GM12878 (cell line): ENCODE data around the gene PPP1R1B. TPM values are rescaled to one million over a fixed set of nuclear protein-coding genes. Genes with fewer than 3 reads are reported as not detected.

Source experiments
- ATAC-seq: fragments of 200-7000 bp; cut with Tn5 transposase; 3 replicates; pipeline ENCODE4 v1.9.1; 2020; ENCODE audit warnings: mild to moderate bottlenecking, moderate library complexity
- BruUV-seq: library from RNA; stranded (reverse); fragments of 400-500 nt; replicated peaks from 2 replicates; lab custom pipeline; 2021; lab: Mats Ljungman, UMichigan
- CTCF ChIA-PET: fragments of 300-600 bp; sonication (Branson Sonifier 250); formaldehyde crosslinking; extraction: SDS; loops from one replicate; lab custom pipeline; 2021; ENCODE audit warnings: inconsistent platforms; lab: Yijun Ruan, JAX
- POLR2A ChIA-PET: fragments of 350-600 bp; formaldehyde crosslinking; extraction: SDS; loops from one replicate; lab custom pipeline; 2021; ENCODE audit warnings: inconsistent platforms; lab: Charles Lee
- RAD21 ChIA-PET: fragments of 300-600 bp; sonication (Branson Sonifier 250); formaldehyde crosslinking; loops from one replicate; lab custom pipeline; 2023; ENCODE audit warnings: antibody characterized with exemption; ENCODE audit not compliant: unreplicated experiment; lab: Charles Lee
- SMC1A ChIA-PET: fragments of 300-600 bp; sonication (Branson Sonifier 250); formaldehyde crosslinking; loops from one replicate; lab custom pipeline; 2023; ENCODE audit not compliant: unreplicated experiment, uncharacterized antibody; lab: Charles Lee
- DNase-seq: peaks from one replicate; pipeline ENCODE4 v3.0.0-alpha.2; 2011; ENCODE audit warnings: low read depth, low spot score
- FAIRE-seq: peaks from 3 replicates; lab custom pipeline; 2011; peaks lifted over from hg19 to GRCh38; lab: Jason Lieb, UNC
- H2AFZ ChIP-seq: 2 replicates; pipeline ENCODE4 v1.6.0; 2011; ENCODE audit warnings: low read depth, low read length, control low read depth; ENCODE audit not compliant: control insufficient read depth
- H3K27ac ChIP-seq: 2 replicates; pipeline ENCODE4 v1.5.1; 2011; ENCODE audit warnings: control low read depth; ENCODE audit not compliant: control insufficient read depth, insufficient read depth
- H3K27me3 ChIP-seq, 2 experiments: replicated peaks in 1 of 2; 2 replicates each; pipeline versions ENCODE4 v1.6.0 to v1.6.1; 2011; ENCODE audit warnings: low read length in 1 of 2; ENCODE audit not compliant: control insufficient read depth in 2 of 2, insufficient read depth in 2 of 2
- H3K36me3 ChIP-seq, 2 experiments: 2 replicates each; pipeline ENCODE4 v1.5.1; 2011; ENCODE audit warnings: low read length in 1 of 2; ENCODE audit not compliant: control insufficient read depth in 2 of 2, insufficient read depth in 2 of 2
- H3K4me1 ChIP-seq: 2 replicates; pipeline ENCODE4 v1.6.1; 2011; ENCODE audit warnings: mild to moderate bottlenecking, low read length, moderate library complexity, mixed read lengths; ENCODE audit not compliant: control insufficient read depth, insufficient read depth
- H3K4me2 ChIP-seq: 2 replicates; pipeline ENCODE4 v1.6.0; 2011; ENCODE audit warnings: control low read depth; ENCODE audit not compliant: control insufficient read depth, insufficient read depth
- H3K4me3 ChIP-seq: fragments of 200-600 bp; sonication (generic); 2 replicates; pipeline ENCODE4 v1.5.1; 2016
- H3K79me2 ChIP-seq: 2 replicates; pipeline ENCODE4 v1.6.0; 2011; ENCODE audit warnings: low read length; ENCODE audit not compliant: control insufficient read depth, insufficient read depth
- H3K9ac ChIP-seq: 2 replicates; pipeline ENCODE4 v1.8.0; 2011; ENCODE audit warnings: low read length, control low read depth, mixed read lengths; ENCODE audit not compliant: control insufficient read depth, insufficient read depth
- H3K9me3 ChIP-seq: replicated peaks from 3 replicates; pipeline ENCODE4 v1.5.1; 2011; ENCODE audit warnings: mild to moderate bottlenecking, low read length; ENCODE audit not compliant: control insufficient read depth, insufficient read depth
- H4K20me1 ChIP-seq: 2 replicates; pipeline ENCODE4 v1.6.0; 2011; ENCODE audit not compliant: control insufficient read depth, insufficient read depth
- ASH2L ChIP-seq: fragments of 300-600, 200-600 bp; sonication (generic); IDR thresholded peaks from 2 replicates; pipeline ENCODE4 v1.6.1; 2017; ENCODE audit warnings: low read depth, mild to moderate bottlenecking, borderline replicate concordance
- ATF2 ChIP-seq: IDR thresholded peaks from 2 replicates; pipeline ENCODE4 v1.6.1; 2012; ENCODE audit warnings: low read length, inconsistent platforms
- EED ChIP-seq: sonication (generic); IDR thresholded peaks from 2 replicates; pipeline ENCODE4 v1.6.1; 2016; ENCODE audit warnings: antibody characterized with exemption, low read depth
- HDGF ChIP-seq: fragments of 450-650 bp; IDR thresholded peaks from 2 replicates; pipeline ENCODE4 v1.6.1; 2016; ENCODE audit warnings: antibody characterized with exemption
- MLLT1 ChIP-seq: fragments of 450-650 bp; IDR thresholded peaks from 2 replicates; pipeline ENCODE4 v1.6.1; 2016; ENCODE audit warnings: mild to moderate bottlenecking
- MTA3 ChIP-seq: IDR thresholded peaks from 2 replicates; pipeline ENCODE4 v1.6.1; 2012; ENCODE audit warnings: low read length, inconsistent platforms, borderline replicate concordance
- RAD21 ChIP-seq: IDR thresholded peaks from 2 replicates; pipeline ENCODE4 v1.6.1; 2011; ENCODE audit warnings: mild to moderate bottlenecking, low read depth, low read length, moderate library complexity; ENCODE audit not compliant: insufficient read depth
- RB1 ChIP-seq: fragments of 450-650 bp; formaldehyde crosslinking; IDR thresholded peaks from 2 replicates; pipeline ENCODE4 v1.6.1; 2017; ENCODE audit warnings: mild to moderate bottlenecking, borderline replicate concordance
- RBBP5 ChIP-seq: fragments of 200-600 bp; sonication (generic); conservative IDR thresholded peaks from 2 replicates; pipeline ENCODE4 v1.6.1; 2016
- RELB ChIP-seq: fragments of 450-650 bp; IDR thresholded peaks from 2 replicates; pipeline ENCODE4 v1.6.1; 2017; ENCODE audit warnings: low read depth, mild to moderate bottlenecking, moderate library complexity
- RUNX3 ChIP-seq: IDR thresholded peaks from 2 replicates; pipeline ENCODE4 v1.6.1; 2012; ENCODE audit warnings: low read length, inconsistent platforms
- SKIL ChIP-seq: fragments of 450-650 bp; IDR thresholded peaks from 2 replicates; pipeline ENCODE4 v1.6.1; 2017; ENCODE audit warnings: mild to moderate bottlenecking, low read depth, inconsistent platforms; ENCODE audit not compliant: poor library complexity, severe bottlenecking
- ZZZ3 ChIP-seq: IDR thresholded peaks from 2 replicates; pipeline ENCODE4 v1.6.1; 2011; ENCODE audit warnings: low read depth; ENCODE audit not compliant: control insufficient read depth, insufficient read length
- WGBS: methylation state at CpG from one replicate; pipeline ENCODE4 v1.1.6; 2016; ENCODE audit warnings: low lambda C conversion rate; ENCODE audit not compliant: insufficient replicate concordance, insufficient coverage; ENCODE audit errors: missing lambda C conversion rate; 5-methylcytosine and 5-hydroxymethylcytosine counted together
- in situ Hi-C: fragments of 300-500 bp; cut with MboI; formaldehyde crosslinking; loops from 9 replicates; pipeline ENCODE4 v1.14.3; 2018; ENCODE audit warnings: mixed read lengths
- intact Hi-C: fragments of 100-400 bp; cut with micrococcal nuclease; formaldehyde crosslinking; loops from one replicate; pipeline ENCODE4 v1.14.2; 2022; ENCODE audit not compliant: unreplicated experiment
- polyA plus RNA-seq, 11 experiments: library from polyadenylated mRNA; depleted of rRNA in 4 of 11; unstranded in 6 of 11; stranded (reverse) in 5 of 11; fragments of >200 nt; fragmentation: Nextera tagmentation in 4 of 11; fragmentation: Illumina TruSeq in 1 of 11; extraction: Ambion mirVana in 4 of 11; extraction: Trizol in 1 of 11; gene quantifications; 1 replicate in 1 of 11; 2 replicates in 10 of 11; pipeline versions ENCODE4 v1.2.1 to v1.2.3, GENCODE V29; 2011 to 2016; ENCODE audit warnings: inconsistent platforms in 2 of 11, missing spikeins in 2 of 11, low read depth in 1 of 11
- total RNA-seq, 4 experiments: library from RNA; depleted of rRNA in 3 of 4; stranded (reverse); fragments of >200 nt in 3 of 4; fragmentation: Illumina TruSeq in 1 of 4; extraction: Trizol in 1 of 4; gene quantifications; 2 replicates each; pipeline versions ENCODE4 v1.2.1 to v1.2.3, GENCODE V29; 2013 to 2021

The PPP1R1B gene
- total and polyA plus RNA-seq, 10 of the 15 experiments (the other 5 are each of a cell fraction or from before 2014, with no cell fraction given), result 0.08 TPM; not detected in 9

GRCh38 chr17:39660397-39661385 lies 33.9 kb downstream of the PPP1R1B start (continued):
- no peak for TF ChIP-seq SKIL
- TF ChIP-seq RELB, result no peak
- TF ChIP-seq RB1, result no peak

GRCh38 chr17:39661744-39662541 lies 35.2 kb downstream of the PPP1R1B start:
- ChIA-PET CTCF (interaction anchor here (0.8 to 1.7 kb wide), 3 partner anchors 8 to 40 kb away, joined by 3 to 4 read pairs (median 3); no protein-coding TSS in a partner anchor), POLR2A (no interaction called here), RAD21 (no interaction called here), SMC1A (no interaction called here)
- Histone ChIP-seq H3K79me2 (no peaks in the 10 kb centered on the region), H3K27me3 (peaks cover 0 to 1% of the 10 kb centered on the region in 2 experiments; a peak in 2 of 4 replicates), H4K20me1 (no peaks in the 10 kb centered on the region; the same call in 1 of the 2 replicates), H3K4me2 (no peak overlapping the region), H2AFZ (no peak overlapping the region), H3K4me3 (no peak overlapping the region), H3K9ac (no peak overlapping the region), H3K36me3 (peaks cover 12 to 21% of the 10 kb centered on the region in 2 experiments; a peak in 3 of 4 replicates), H3K9me3 (no peaks in the 10 kb centered on the region), H3K27ac (no peak overlapping the region), H3K4me1 (peaks cover 6% of the 10 kb centered on the region; the same call in 1 of the 2 replicates)
- in situ Hi-C loops, result no loop called here
- no peak for FAIRE-seq
- no peak for ATAC-seq
- no peak for DNase-seq
- no TSS peak for BruUV-seq
- WGBS, result 70% methylated on average over 8 of the region's 8 CpGs
- intact Hi-C loops, result no loop called here
- TF ChIP-seq MLLT1, result no peak
- TF ChIP-seq HDGF, result no peak
- no peak for TF ChIP-seq EED
- TF ChIP-seq ASH2L, result no peak
- no peak for TF ChIP-seq ATF2
- TF ChIP-seq RUNX3, result no peak
- no peak for TF ChIP-seq MTA3
- TF ChIP-seq RBBP5, result no peak
- no peak for TF ChIP-seq RAD21
- TF ChIP-seq ZZZ3, result no peak
